HEK293T (cell line): ENCODE data around the gene GSAP.

Source experiments
- BHLHE40 ChIP-seq: fragments of 450-650 bp; IDR thresholded peaks from 2 replicates; pipeline ENCODE4 v1.6.1; 2016; ENCODE audit warnings: mild to moderate bottlenecking, moderate library complexity, borderline replicate concordance
- ELF4 ChIP-seq: fragments of 450-650 bp; IDR thresholded peaks from 2 replicates; pipeline ENCODE4 v1.6.1; 2017; ENCODE audit warnings: antibody characterized with exemption
- FOXA1 ChIP-seq: fragments of 450-650 bp; IDR thresholded peaks from 2 replicates; pipeline ENCODE4 v1.6.1; 2016; ENCODE audit warnings: mild to moderate bottlenecking
- FOXK2 ChIP-seq: fragments of 450-650 bp; IDR thresholded peaks from 2 replicates; pipeline ENCODE4 v1.6.1; 2016; ENCODE audit warnings: mild to moderate bottlenecking
- NFRKB ChIP-seq: fragments of 450-650 bp; IDR thresholded peaks from 2 replicates; pipeline ENCODE4 v1.6.1; 2016; ENCODE audit warnings: mild to moderate bottlenecking, moderate library complexity
- PKNOX1 ChIP-seq: fragments of 450-650 bp; IDR thresholded peaks from 2 replicates; pipeline ENCODE4 v1.6.1; 2016
- SP1 ChIP-seq: fragments of 450-650 bp; IDR thresholded peaks from 2 replicates; pipeline ENCODE4 v1.6.1; 2017
- SUZ12 ChIP-seq: fragments of 450-650 bp; IDR thresholded peaks from 2 replicates; pipeline ENCODE4 v1.6.1; 2016; ENCODE audit warnings: mild to moderate bottlenecking
- ZNF384 ChIP-seq: fragments of 450-650 bp; IDR thresholded peaks from 2 replicates; pipeline ENCODE4 v1.6.1; 2016

GRCh38 chr7:77288676-77289320 lies 127.4 kb downstream of the GSAP start:
- no peak for TF ChIP-seq SP1
- no peak for TF ChIP-seq FOXA1
- TF ChIP-seq NFRKB = no peak
- TF ChIP-seq ELF4 = no peak
- no peak for TF ChIP-seq FOXK2
- TF ChIP-seq ZNF384 = no peak
- TF ChIP-seq SUZ12 = no peak
- no peak for TF ChIP-seq PKNOX1
- TF ChIP-seq BHLHE40 = no peak
